ENCODE results near the gene MME.
"Not testable (repeated sequence)": the region's sequence is repeated elsewhere in the genome, so short reads cannot be mapped to it uniquely, and the experiment has no call there.

The MME gene

DNA sequence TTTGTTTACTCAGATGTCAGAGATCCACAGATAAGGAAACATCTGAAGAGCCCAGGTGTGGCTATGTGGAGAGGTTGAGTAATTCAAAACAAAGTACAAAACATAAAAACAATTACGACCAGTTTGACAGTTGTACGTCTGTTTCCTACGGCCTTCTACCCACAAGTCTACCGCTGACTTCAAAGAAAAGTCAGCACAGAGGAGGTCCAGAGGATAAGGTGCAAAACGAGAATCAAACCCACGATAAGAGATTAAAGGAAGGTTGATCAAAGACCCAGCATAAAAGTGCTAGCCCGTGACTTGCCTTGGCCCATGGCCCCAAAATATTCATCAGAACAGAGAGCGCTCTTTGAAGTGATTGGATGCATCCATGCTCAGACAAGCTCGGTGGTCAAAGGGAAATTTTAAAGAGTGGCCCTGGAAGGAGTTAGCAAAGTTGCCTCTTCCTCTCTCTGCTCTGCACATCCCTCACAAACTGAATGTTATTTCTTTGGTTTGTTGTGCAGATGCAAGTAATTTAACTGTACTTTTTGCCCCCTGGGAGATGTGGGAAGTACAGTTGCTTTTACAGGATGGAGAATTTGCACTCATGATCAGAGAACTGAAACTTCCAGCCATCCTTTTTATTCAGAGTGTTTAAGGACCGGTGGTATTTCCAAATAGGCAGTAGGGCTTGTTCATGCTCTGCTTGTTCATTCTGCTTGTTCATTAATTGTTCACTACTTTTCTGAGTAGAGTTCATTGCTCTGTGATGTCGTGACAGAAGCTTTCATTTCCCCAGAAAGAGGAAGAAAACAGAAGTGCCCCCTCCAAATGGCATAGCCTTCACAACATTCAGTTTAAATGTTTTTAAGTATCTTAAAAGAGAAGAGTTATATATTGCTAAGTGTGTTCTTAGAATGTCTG, 31.1 kb downstream of the MME start:
- Histone ChIP-seq H3K9ac (ENCODE audit: low read length) (no peak overlapping the region), H3K27ac (ENCODE audit: low read depth, low read length) (no peak overlapping the region), H3K36me3 (ENCODE audit: insufficient read depth, low read length) (no peaks in the 10 kb centered on the region), H3K4me3 (ENCODE audit: low read depth in 1 of 2, low read length in 2 of 2) (no peak overlapping the region), H3K4me1 (ENCODE audit: insufficient read depth, low read length) (no peaks in the 10 kb centered on the region), H3K9me3 (ENCODE audit: low read length) (no peaks in the 10 kb centered on the region), H3K27me3 (ENCODE audit: control insufficient read depth in 1 of 2, insufficient read depth in 2 of 2, low read length in 2 of 2) (no peaks in the 10 kb centered on the region)

- Histone ChIP-seq H3K36me3 (ENCODE audit: insufficient read depth, low read length) (no peaks in the 10 kb centered on the region), H3K27me3 (ENCODE audit: control insufficient read depth in 1 of 2, insufficient read depth in 2 of 2, low read length in 2 of 2) (no peaks in the 10 kb centered on the region), H3K27ac (ENCODE audit: low read depth, low read length) (no peak overlapping the region), H3K4me3 (ENCODE audit: low read depth in 1 of 2, low read length in 2 of 2) (no peak overlapping the region), H3K9ac (ENCODE audit: low read length) (no peak overlapping the region), H3K9me3 (ENCODE audit: low read length) (no peaks in the 10 kb centered on the region), H3K4me1 (ENCODE audit: insufficient read depth, low read length) (no peaks in the 10 kb centered on the region)
Observed at GRCh38 chr3:155111971-155112370, 31.9 kb downstream of the MME start.

GRCh38 chr3:155112661-155113389, 32.7 kb downstream of the MME start:
- Histone ChIP-seq H3K9ac (ENCODE audit: low read length) (no peak overlapping the region), H3K27ac (ENCODE audit: low read depth, low read length) (no peak overlapping the region), H3K4me3 (ENCODE audit: low read depth in 1 of 2, low read length in 2 of 2) (no peak overlapping the region), H3K36me3 (ENCODE audit: insufficient read depth, low read length) (no peaks in the 10 kb centered on the region), H3K4me1 (ENCODE audit: insufficient read depth, low read length) (no peaks in the 10 kb centered on the region), H3K9me3 (ENCODE audit: low read length) (no peaks in the 10 kb centered on the region), H3K27me3 (ENCODE audit: control insufficient read depth in 1 of 2, insufficient read depth in 2 of 2, low read length in 2 of 2) (no peaks in the 10 kb centered on the region)

DNA sequence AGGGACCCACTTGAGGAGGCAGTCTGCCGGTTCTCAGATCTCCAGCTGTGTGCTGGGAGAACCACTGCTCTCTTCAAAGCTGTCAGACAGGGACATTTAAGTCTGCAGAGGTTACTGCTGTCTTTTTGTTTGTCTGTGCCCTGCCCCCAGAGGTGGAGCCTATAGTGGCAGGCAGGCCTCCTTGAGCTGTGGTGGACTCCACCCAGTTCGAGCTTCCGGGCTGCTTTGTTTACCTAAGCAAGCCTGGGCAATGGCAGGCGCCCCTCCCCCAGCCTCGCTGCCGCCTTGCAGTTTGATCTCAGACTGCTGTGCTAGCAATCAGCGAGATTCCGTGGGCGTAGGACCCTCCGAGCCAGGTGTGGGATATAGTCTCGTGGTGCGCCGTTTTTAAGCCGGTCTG, 44.6 kb downstream of the MME start:
- not testable (repeated sequence) for H3K9me3 ChIP-seq (ENCODE audit: low read length); H3K4me1 ChIP-seq (ENCODE audit: insufficient read depth, low read length)

GRCh38 chr3:155129396-155129795, 49.3 kb downstream of the MME start:
- H3K9ac ChIP-seq (ENCODE audit: low read length) = no peak overlapping the region
- H3K4me1 ChIP-seq (ENCODE audit: insufficient read depth, low read length) = no peaks in the 10 kb centered on the region
- H3K36me3 ChIP-seq (ENCODE audit: insufficient read depth, low read length) = no peaks in the 10 kb centered on the region
- no peaks in the 10 kb centered on the region for H3K27me3 ChIP-seq (ENCODE audit: control insufficient read depth in 1 of 2, insufficient read depth in 2 of 2, low read length in 2 of 2)
- H3K27ac ChIP-seq (ENCODE audit: low read depth, low read length) = no peak overlapping the region
- no peak overlapping the region for H3K4me3 ChIP-seq (ENCODE audit: low read depth in 1 of 2, low read length in 2 of 2)
- no peaks in the 10 kb centered on the region for H3K9me3 ChIP-seq (ENCODE audit: low read length)

More for the DNA sequence above, 44.6 kb downstream of the MME start:
- H3K27ac ChIP-seq (ENCODE audit: low read depth, low read length); H3K27me3 ChIP-seq (ENCODE audit: control insufficient read depth in 1 of 2, insufficient read depth in 2 of 2, low read length in 2 of 2); H3K36me3 ChIP-seq (ENCODE audit: insufficient read depth, low read length); H3K4me3 ChIP-seq (ENCODE audit: low read depth in 1 of 2, low read length in 2 of 2); H3K9ac ChIP-seq (ENCODE audit: low read length): not testable (repeated sequence)

DNA sequence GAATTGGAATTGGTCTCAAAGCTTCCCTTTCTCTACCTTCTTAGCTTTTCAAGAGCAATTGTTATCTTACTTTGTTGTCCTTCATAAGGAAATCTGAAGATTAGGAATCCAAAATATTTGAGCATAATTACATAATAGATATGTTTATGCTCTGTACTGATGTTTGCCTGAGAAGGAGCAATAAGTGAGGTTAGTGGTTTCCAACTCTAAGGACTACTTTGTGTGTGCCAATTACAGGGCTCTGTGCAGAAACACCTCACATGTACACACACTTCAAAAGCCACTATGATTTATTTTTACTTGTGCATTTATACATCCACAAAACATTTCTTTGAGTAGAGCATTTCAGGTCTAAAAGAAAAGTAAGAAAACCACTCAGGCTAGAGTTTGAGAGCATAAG, 49.9 kb downstream of the MME start:
- Histone ChIP-seq H3K4me1 (ENCODE audit: insufficient read depth, low read length) (no peaks in the 10 kb centered on the region), H3K27me3 (ENCODE audit: control insufficient read depth in 1 of 2, insufficient read depth in 2 of 2, low read length in 2 of 2) (no peaks in the 10 kb centered on the region), H3K9me3 (ENCODE audit: low read length) (no peaks in the 10 kb centered on the region), H3K4me3 (ENCODE audit: low read depth in 1 of 2, low read length in 2 of 2) (no peak overlapping the region), H3K27ac (ENCODE audit: low read depth, low read length) (no peak overlapping the region), H3K36me3 (ENCODE audit: insufficient read depth, low read length) (no peaks in the 10 kb centered on the region), H3K9ac (ENCODE audit: low read length) (no peak overlapping the region)

GRCh38 chr3:155131104-155131503, 51.0 kb downstream of the MME start:
- no peak overlapping the region for H3K4me3 ChIP-seq (ENCODE audit: low read depth in 1 of 2, low read length in 2 of 2)
- no peak overlapping the region for H3K27ac ChIP-seq (ENCODE audit: low read depth, low read length)
- H3K9ac ChIP-seq (ENCODE audit: low read length) = no peak overlapping the region
- H3K36me3 ChIP-seq (ENCODE audit: insufficient read depth, low read length) = no peaks in the 10 kb centered on the region
- H3K27me3 ChIP-seq (ENCODE audit: control insufficient read depth in 1 of 2, insufficient read depth in 2 of 2, low read length in 2 of 2) = no peaks in the 10 kb centered on the region
- no peaks in the 10 kb centered on the region for H3K9me3 ChIP-seq (ENCODE audit: low read length)
- no peaks in the 10 kb centered on the region for H3K4me1 ChIP-seq (ENCODE audit: insufficient read depth, low read length)

GRCh38 chr3:155134311-155134710, 54.2 kb downstream of the MME start:
- not testable (repeated sequence) for H3K27me3 ChIP-seq (ENCODE audit: control insufficient read depth in 1 of 2, insufficient read depth in 2 of 2, low read length in 2 of 2); H3K9ac ChIP-seq (ENCODE audit: low read length); H3K4me1 ChIP-seq (ENCODE audit: insufficient read depth, low read length); H3K27ac ChIP-seq (ENCODE audit: low read depth, low read length); H3K4me3 ChIP-seq (ENCODE audit: low read depth in 1 of 2, low read length in 2 of 2); H3K36me3 ChIP-seq (ENCODE audit: insufficient read depth, low read length); H3K9me3 ChIP-seq (ENCODE audit: low read length)

DNA sequence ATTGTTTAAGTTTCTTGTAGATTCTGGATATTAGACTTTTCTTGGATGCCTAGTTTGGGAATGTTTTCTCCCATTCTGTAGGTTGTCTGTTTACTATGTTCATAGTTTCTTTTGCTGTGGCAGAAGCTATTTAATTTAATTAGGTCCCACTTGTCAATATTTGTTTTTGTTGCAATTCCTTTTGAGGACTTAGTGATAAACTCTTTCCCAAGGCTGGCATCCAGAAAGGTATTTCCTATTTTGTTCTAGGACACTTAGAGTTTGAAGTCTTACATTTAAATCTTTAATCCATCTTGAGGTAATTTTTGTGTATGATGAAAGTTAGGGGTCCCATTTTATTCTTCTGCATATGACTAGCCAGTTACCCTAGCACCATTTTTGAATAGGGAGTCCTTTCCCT, 54.9 kb downstream of the MME start:
- Histone ChIP-seq H3K27me3 (ENCODE audit: control insufficient read depth in 1 of 2, insufficient read depth in 2 of 2, low read length in 2 of 2) (no peaks in the 10 kb centered on the region), H3K4me3 (ENCODE audit: low read depth in 1 of 2, low read length in 2 of 2) (no peak overlapping the region), H3K36me3 (ENCODE audit: insufficient read depth, low read length) (no peaks in the 10 kb centered on the region), H3K9me3 (ENCODE audit: low read length) (no peaks in the 10 kb centered on the region), H3K9ac (ENCODE audit: low read length) (no peak overlapping the region), H3K27ac (ENCODE audit: low read depth, low read length) (no peak overlapping the region), H3K4me1 (ENCODE audit: insufficient read depth, low read length) (no peaks in the 10 kb centered on the region)

DNA sequence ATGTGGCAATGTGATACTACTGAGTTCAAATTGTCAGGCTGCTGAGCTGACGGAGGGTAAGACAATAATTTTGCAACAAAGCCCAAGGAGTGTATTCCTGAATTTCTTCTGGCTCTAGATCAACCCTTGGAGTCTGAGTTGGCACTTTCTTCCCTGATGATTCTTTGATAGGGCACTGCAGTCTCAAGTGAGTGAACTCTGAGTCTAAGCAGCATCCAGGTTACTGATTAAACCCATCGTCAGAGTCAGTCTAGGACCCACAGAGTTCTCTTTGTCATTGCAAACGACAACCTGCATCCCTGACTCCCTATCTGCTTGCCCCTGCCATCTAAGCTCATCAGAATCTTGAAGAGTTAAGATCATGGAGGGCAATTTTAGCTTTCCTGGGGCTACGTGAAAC, 58.6 kb downstream of the MME start:
- no peak overlapping the region for H3K27ac ChIP-seq (ENCODE audit: low read depth, low read length)
- H3K4me3 ChIP-seq (ENCODE audit: low read depth in 1 of 2, low read length in 2 of 2) = no peak overlapping the region
- H3K9me3 ChIP-seq (ENCODE audit: low read length) = no peaks in the 10 kb centered on the region
- H3K9ac ChIP-seq (ENCODE audit: low read length) = no peak overlapping the region
- no peaks in the 10 kb centered on the region for H3K4me1 ChIP-seq (ENCODE audit: insufficient read depth, low read length)
- no peaks in the 10 kb centered on the region for H3K27me3 ChIP-seq (ENCODE audit: control insufficient read depth in 1 of 2, insufficient read depth in 2 of 2, low read length in 2 of 2)
- H3K36me3 ChIP-seq (ENCODE audit: insufficient read depth, low read length) = no peaks in the 10 kb centered on the region

DNA sequence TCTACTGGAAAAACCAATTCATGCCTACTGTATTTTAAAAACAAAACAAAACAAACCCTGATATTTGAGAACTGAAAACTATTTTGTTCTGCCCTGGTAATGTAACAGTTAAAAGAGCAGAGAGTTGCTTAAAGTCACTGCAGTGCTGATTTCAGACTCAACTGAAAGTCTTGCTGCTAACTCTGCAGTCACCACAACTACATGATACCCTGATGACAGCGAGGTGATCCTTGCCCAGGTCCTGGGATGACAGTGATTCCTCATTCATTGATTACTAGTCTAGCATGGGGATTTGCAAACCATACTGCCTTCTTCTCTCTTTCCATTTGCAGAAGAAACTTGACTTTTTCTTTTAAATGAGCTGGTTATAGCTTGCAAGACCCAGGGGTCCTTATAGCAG, 67.5 kb downstream of the MME start:
- H3K4me1 ChIP-seq (ENCODE audit: insufficient read depth, low read length) = no peaks in the 10 kb centered on the region
- H3K27me3 ChIP-seq (ENCODE audit: control insufficient read depth in 1 of 2, insufficient read depth in 2 of 2, low read length in 2 of 2) = no peaks in the 10 kb centered on the region
- no peak overlapping the region for H3K9ac ChIP-seq (ENCODE audit: low read length)
- H3K36me3 ChIP-seq (ENCODE audit: insufficient read depth, low read length) = no peaks in the 10 kb centered on the region
- H3K27ac ChIP-seq (ENCODE audit: low read depth, low read length) = no peak overlapping the region
- no peaks in the 10 kb centered on the region for H3K9me3 ChIP-seq (ENCODE audit: low read length)
- H3K4me3 ChIP-seq (ENCODE audit: low read depth in 1 of 2, low read length in 2 of 2) = no peak overlapping the region

Measured in muscle layer of colon (tissue), 2 donors.